K562 (cell line): ENCODE measurements around the gene LRPAP1. TPM values are rescaled to one million over a fixed set of nuclear protein-coding genes. Genes with fewer than 3 reads are reported as not detected.

Experiments
- ATAC-seq: fragments of 200-7000 bp; cut with Tn5 transposase; 3 replicates; pipeline ENCODE4 v1.9.1; 2020; ENCODE audit warnings: moderate library complexity
- BruUV-seq: library from RNA; stranded (reverse); fragments of 400-500 nt; replicated peaks from 2 replicates; lab custom pipeline; 2021; lab: Mats Ljungman, UMichigan
- CTCF ChIA-PET: fragments of 300-600 bp; formaldehyde crosslinking; extraction: SDS; loops from one replicate; lab custom pipeline; 2021; ENCODE audit warnings: low intra/inter-chr PET ratio; lab: Yijun Ruan, JAX
- POLR2A ChIA-PET: fragments of 300-600, 350-650 bp; sonication (Branson Sonifier 250); formaldehyde crosslinking; extraction: SDS; loops from one replicate; lab custom pipeline; 2021; ENCODE audit warnings: antibody characterized with exemption, inconsistent platforms; lab: Yijun Ruan, JAX
- DNase-seq, 4 experiments: peaks; one replicate each; pipeline versions ENCODE4 v3.0.0 to v3.0.0-alpha.2; 2011 to 2018; ENCODE audit warnings: low spot score in 3 of 4, mixed read lengths in 3 of 4; ENCODE audit errors: extremely low read depth in 1 of 4
- FAIRE-seq: peaks from 2 replicates; lab custom pipeline; 2011; peaks lifted over from hg19 to GRCh38; lab: Jason Lieb, UNC
- H2AFZ ChIP-seq: 2 replicates; pipeline ENCODE4 v1.6.0; 2011; ENCODE audit warnings: low read depth, low read length, control low read depth, inconsistent platforms
- H3K27ac ChIP-seq: fragments of 200-600 bp; 3 replicates; pipeline ENCODE4 v1.8.0; 2011; ENCODE audit warnings: low read depth, mild to moderate bottlenecking, control low read depth, inconsistent platforms, low read length, moderate library complexity, mixed read lengths; ENCODE audit errors: extremely low read depth
- H3K27me3 ChIP-seq, 2 experiments: fragments of 300-600 bp in 1 of 2; 2 replicates in 1 of 2; 3 replicates in 1 of 2; pipeline versions ENCODE4 v1.6.0 to v1.8.0; 2011; ENCODE audit warnings: inconsistent platforms in 2 of 2, low read length in 2 of 2, mild to moderate bottlenecking in 1 of 2, mixed read lengths in 1 of 2, moderate library complexity in 1 of 2; ENCODE audit not compliant: control insufficient read depth in 2 of 2, insufficient read depth in 2 of 2
- H3K36me3 ChIP-seq: fragments of 300-600 bp; 3 replicates; pipeline ENCODE4 v1.8.0; 2011; ENCODE audit warnings: mild to moderate bottlenecking, low read length, inconsistent platforms; ENCODE audit not compliant: control insufficient read depth, insufficient read depth
- H3K4me1 ChIP-seq, 2 experiments: fragments of 200-600 bp in 1 of 2; replicated peaks in 1 of 2; 2 replicates in 1 of 2; 3 replicates in 1 of 2; pipeline versions ENCODE4 v1.5.1 to v1.8.0; 2011; ENCODE audit warnings: inconsistent platforms in 2 of 2, low read length in 2 of 2, mild to moderate bottlenecking in 1 of 2, mixed read lengths in 1 of 2, moderate library complexity in 1 of 2; ENCODE audit not compliant: control insufficient read depth in 2 of 2, insufficient read depth in 2 of 2
- H3K4me2 ChIP-seq: 2 replicates; pipeline ENCODE4 v1.6.1; 2011; ENCODE audit warnings: low read length, control low read depth, inconsistent platforms, mixed read lengths; ENCODE audit not compliant: insufficient read depth
- H3K4me3 ChIP-seq: fragments of 200-600 bp; sonication (generic), shearing (Covaris generic); 2 replicates; pipeline ENCODE4 v1.5.1; 2016; ENCODE audit warnings: control low read depth, inconsistent platforms
- H3K79me2 ChIP-seq: fragments of 200-600 bp; 3 replicates; pipeline ENCODE4 v1.8.0; 2011; ENCODE audit warnings: low read length, inconsistent platforms; ENCODE audit not compliant: control insufficient read depth, insufficient read depth
- H3K9ac ChIP-seq, 2 experiments: 2 replicates each; pipeline versions ENCODE4 v1.6.0 to v1.6.1; 2011; ENCODE audit warnings: low read depth in 2 of 2, low read length in 2 of 2, control low read depth in 1 of 2, inconsistent platforms in 1 of 2, mild to moderate bottlenecking in 1 of 2, mixed read lengths in 1 of 2; ENCODE audit not compliant: insufficient read depth in 1 of 2
- H3K9me1 ChIP-seq: one replicate; pipeline ENCODE4 v1.6.0; 2011; ENCODE audit warnings: inconsistent platforms, mild to moderate bottlenecking, low read length, moderate library complexity; ENCODE audit not compliant: control insufficient read depth, insufficient read depth
- H3K9me3 ChIP-seq: replicated peaks from 2 replicates; pipeline ENCODE4 v1.5.1; 2011; ENCODE audit warnings: low read depth, low read length, inconsistent platforms; ENCODE audit not compliant: control insufficient read depth, insufficient read depth
- H4K20me1 ChIP-seq: replicated peaks from 2 replicates; pipeline ENCODE4 v1.6.1; 2011; ENCODE audit warnings: low read length, inconsistent platforms, mixed read lengths; ENCODE audit not compliant: control insufficient read depth, insufficient read depth
- ESRRA ChIP-seq: fragments of 450-650 bp; IDR thresholded peaks from 2 replicates; pipeline ENCODE4 v1.6.1; 2014; ENCODE audit warnings: low read depth, mild to moderate bottlenecking, moderate library complexity, borderline replicate concordance
- MEIS2 ChIP-seq: fragments of 450-650 bp; IDR thresholded peaks from 2 replicates; pipeline ENCODE4 v1.6.1; 2014; ENCODE audit warnings: mild to moderate bottlenecking; ENCODE audit not compliant: partially characterized antibody
- PTTG1 ChIP-seq: fragments of 450-650 bp; IDR thresholded peaks from 2 replicates; pipeline ENCODE4 v1.6.1; 2016; ENCODE audit warnings: low read depth, mild to moderate bottlenecking, missing genetic modification characterization, missing compliant biosample characterization
- SMARCE1 ChIP-seq: fragments of 450-650 bp; IDR thresholded peaks from 2 replicates; pipeline ENCODE4 v1.7.1; 2016; ENCODE audit warnings: mild to moderate bottlenecking
- SRSF3 ChIP-seq: fragments of 200-400 bp; formaldehyde crosslinking; IDR thresholded peaks from 2 replicates; pipeline ENCODE4 v1.6.1; 2016; ENCODE audit warnings: mild to moderate bottlenecking, low read length, moderate library complexity; ENCODE audit not compliant: insufficient read depth
- U2AF2 ChIP-seq: fragments of 200-400 bp; formaldehyde crosslinking; optimal IDR thresholded peaks from 2 replicates; pipeline ENCODE3; 2017; ENCODE audit warnings: low read depth, mild to moderate bottlenecking, low read length
- ZNF57 ChIP-seq: fragments of 450-650 bp; formaldehyde crosslinking; IDR thresholded peaks from 2 replicates; pipeline ENCODE4 v1.4.0; 2020; ENCODE audit warnings: mild to moderate bottlenecking, moderate library complexity
- WGBS: fragments of 100-300 bp; shearing (Covaris generic); methylation state at CpG from one replicate; pipeline ENCODE4 v1.1.6; 2016; ENCODE audit warnings: low coverage, mixed read lengths; ENCODE audit not compliant: insufficient coverage; ENCODE audit errors: missing lambda C conversion rate; 5-methylcytosine and 5-hydroxymethylcytosine counted together
- in situ Hi-C: fragments of 300-500 bp; cut with MboI; formaldehyde crosslinking; loops from 4 replicates; pipeline ENCODE4 v1.15.0; 2018; ENCODE audit warnings: inconsistent platforms, mixed read lengths
- intact Hi-C: fragments of 100-400 bp; cut with micrococcal nuclease; formaldehyde crosslinking; loops from 2 replicates; pipeline ENCODE4 v1.14.2; 2022
- polyA plus RNA-seq, 8 experiments: library from polyadenylated mRNA; depleted of rRNA in 4 of 8; stranded (reverse) in 5 of 8; unstranded in 3 of 8; fragments of >200 nt; fragmentation: Nextera tagmentation in 2 of 8; fragmentation: Illumina TruSeq in 1 of 8; extraction: Ambion mirVana in 2 of 8; extraction: Trizol in 1 of 8; gene quantifications; 2 replicates each; pipeline versions ENCODE4 v1.2.1 to v1.2.3, GENCODE V29; 2011 to 2014; ENCODE audit warnings: inconsistent platforms in 1 of 8, missing spikeins in 1 of 8
- total RNA-seq, 7 experiments: library from RNA; depleted of rRNA in 6 of 7; stranded (reverse); fragments of >200 nt in 6 of 7; fragmentation: Illumina TruSeq in 2 of 7; extraction: Trizol in 2 of 7; gene quantifications; 2 replicates each; pipeline versions ENCODE4 v1.2.1 to v1.2.3, GENCODE V29; 2011 to 2021; ENCODE audit warnings: low replicate concordance in 1 of 7
- TF ChIP-seq, protein P1 (sequence below): fragments of 250-450 bp; sonication (Bioruptor Pico); IDR thresholded peaks from 2 replicates; pipeline ENCODE4 v1.5.0; 2022; ENCODE audit warnings: mild to moderate bottlenecking
- TF ChIP-seq, protein P2 (sequence below): fragments of 450-650 bp; formaldehyde crosslinking; IDR thresholded peaks from 2 replicates; pipeline ENCODE4 v1.4.0; 2020; ENCODE audit warnings: mild to moderate bottlenecking, moderate library complexity
- TF ChIP-seq, protein P3 (sequence below): fragments of 250-450 bp; sonication (Bioruptor Pico); IDR thresholded peaks from 2 replicates; pipeline ENCODE4 v1.4.0; 2020; ENCODE audit warnings: mild to moderate bottlenecking, moderate library complexity, borderline replicate concordance

LRPAP1 gene
- total and polyA plus RNA-seq, 9 of the 15 experiments (the other 6 are each of a cell fraction or from before 2014, with no cell fraction given): 1.1 to 75.5 (median 41.8) TPM

DNA sequence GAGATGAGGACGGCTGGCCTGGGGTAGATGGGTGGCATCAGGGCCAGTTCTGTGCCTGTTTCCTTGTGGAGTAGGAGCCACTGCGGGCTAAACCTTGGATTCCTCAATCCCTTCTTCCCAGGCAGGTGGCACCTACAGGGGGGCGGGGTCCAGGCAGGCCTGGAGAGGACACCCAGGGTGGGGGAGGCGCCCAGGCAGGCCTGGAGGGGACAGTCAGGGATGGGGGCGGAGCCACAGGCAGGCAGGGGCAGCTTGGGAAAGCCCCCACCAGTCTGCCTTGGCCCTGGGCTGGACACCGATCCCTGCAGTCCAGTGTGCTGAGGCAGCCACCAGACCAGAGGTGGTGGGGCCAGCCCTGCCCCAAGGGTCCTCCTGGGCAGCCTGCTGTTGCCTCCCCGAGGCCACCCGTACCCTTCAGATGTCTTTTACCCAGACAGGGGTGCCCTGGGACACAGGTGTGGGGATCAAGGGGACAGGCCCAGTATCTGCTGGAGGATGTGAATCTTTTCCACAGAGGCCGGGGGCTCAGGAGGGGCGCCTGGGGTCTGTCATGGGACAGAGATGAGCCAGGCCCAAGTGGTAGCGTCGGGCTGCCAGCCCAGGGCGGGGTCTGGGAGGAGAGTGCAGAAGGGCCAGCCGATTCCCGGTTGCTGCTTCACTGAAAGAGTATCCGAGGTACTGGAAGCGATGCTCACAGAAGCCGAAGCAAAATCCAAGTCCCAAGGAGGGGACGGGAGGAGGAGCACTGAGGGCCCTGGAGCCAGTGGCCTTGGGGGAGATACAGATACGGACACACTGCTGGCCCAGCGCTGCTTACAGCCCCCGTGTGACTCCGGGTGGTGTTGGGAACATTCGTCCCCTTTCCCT lies 34.5 kb downstream of the LRPAP1 start (continued):
- TF ChIP-seq, protein P1, sequence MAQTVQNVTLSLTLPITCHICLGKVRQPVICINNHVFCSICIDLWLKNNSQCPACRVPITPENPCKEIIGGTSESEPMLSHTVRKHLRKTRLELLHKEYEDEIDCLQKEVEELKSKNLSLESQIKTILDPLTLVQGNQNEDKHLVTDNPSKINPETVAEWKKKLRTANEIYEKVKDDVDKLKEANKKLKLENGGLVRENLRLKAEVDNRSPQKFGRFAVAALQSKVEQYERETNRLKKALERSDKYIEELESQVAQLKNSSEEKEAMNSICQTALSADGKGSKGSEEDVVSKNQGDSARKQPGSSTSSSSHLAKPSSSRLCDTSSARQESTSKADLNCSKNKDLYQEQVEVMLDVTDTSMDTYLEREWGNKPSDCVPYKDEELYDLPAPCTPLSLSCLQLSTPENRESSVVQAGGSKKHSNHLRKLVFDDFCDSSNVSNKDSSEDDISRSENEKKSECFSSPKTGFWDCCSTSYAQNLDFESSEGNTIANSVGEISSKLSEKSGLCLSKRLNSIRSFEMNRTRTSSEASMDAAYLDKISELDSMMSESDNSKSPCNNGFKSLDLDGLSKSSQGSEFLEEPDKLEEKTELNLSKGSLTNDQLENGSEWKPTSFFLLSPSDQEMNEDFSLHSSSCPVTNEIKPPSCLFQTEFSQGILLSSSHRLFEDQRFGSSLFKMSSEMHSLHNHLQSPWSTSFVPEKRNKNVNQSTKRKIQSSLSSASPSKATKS: no peak

DNA sequence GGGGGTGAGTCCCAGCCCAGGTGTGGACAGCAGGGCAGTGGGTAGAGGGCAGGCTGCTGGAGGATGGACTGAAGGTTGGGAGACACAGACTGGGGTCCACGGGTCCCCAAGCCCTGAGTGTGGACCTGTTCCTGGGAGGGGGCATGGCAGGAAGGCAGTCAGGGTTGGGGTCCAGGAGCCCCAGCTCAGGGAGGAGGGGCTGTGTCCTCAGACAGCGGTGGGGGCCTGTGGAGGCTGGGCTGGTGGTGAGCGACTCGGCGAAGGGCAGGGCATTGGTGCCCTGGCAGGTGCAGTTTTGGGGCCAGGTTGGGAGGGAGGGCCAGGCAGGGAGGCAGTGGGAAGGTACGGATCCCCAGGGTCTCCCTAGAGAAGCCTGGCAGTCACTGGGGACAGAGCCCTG lies 35.1 kb downstream of the LRPAP1 start:
- no peak overlapping the region; a peak in 1 of 4 replicates for H3K9ac ChIP-seq
- no peaks in the 10 kb centered on the region for H3K36me3 ChIP-seq
- peaks cover 14 to 46% of the 10 kb centered on the region in 2 experiments for H3K27me3 ChIP-seq
- FAIRE-seq: no peak
- in situ Hi-C loops: no loop called here
- H3K9me3 ChIP-seq: no peaks in the 10 kb centered on the region
- no peak overlapping the region for H3K27ac ChIP-seq
- no peak for ATAC-seq
- H3K4me2 ChIP-seq: no peak overlapping the region
- no peak overlapping the region for H2AFZ ChIP-seq
- 17% methylated on average over 1 of the region's 6 CpGs for WGBS
- ChIA-PET CTCF (no interaction called here), POLR2A (no interaction called here)
- intact Hi-C loops: no loop called here
- H3K4me1 ChIP-seq: peaks cover 0 to 79% of the 10 kb centered on the region in 2 experiments; a peak in 2 of 5 replicates
- no peaks in the 10 kb centered on the region for H3K79me2 ChIP-seq
- no peaks in the 10 kb centered on the region for H3K9me1 ChIP-seq
- peaks cover 27% of the 10 kb centered on the region; the same call in 1 of the 2 replicates for H4K20me1 ChIP-seq
- no TSS peak for BruUV-seq
- no peak for DNase-seq
- H3K4me3 ChIP-seq: no peak overlapping the region
- TF ChIP-seq U2AF2: no peak
- TF ChIP-seq SRSF3: no peak
- no peak for TF ChIP-seq PTTG1 (tag)
- no peak for TF ChIP-seq ESRRA
- TF ChIP-seq SMARCE1: no peak
- TF ChIP-seq MEIS2: no peak
- no peak for TF ChIP-seq ZNF57 (CRISPR knock-in tag)
- TF ChIP-seq, protein P2, sequence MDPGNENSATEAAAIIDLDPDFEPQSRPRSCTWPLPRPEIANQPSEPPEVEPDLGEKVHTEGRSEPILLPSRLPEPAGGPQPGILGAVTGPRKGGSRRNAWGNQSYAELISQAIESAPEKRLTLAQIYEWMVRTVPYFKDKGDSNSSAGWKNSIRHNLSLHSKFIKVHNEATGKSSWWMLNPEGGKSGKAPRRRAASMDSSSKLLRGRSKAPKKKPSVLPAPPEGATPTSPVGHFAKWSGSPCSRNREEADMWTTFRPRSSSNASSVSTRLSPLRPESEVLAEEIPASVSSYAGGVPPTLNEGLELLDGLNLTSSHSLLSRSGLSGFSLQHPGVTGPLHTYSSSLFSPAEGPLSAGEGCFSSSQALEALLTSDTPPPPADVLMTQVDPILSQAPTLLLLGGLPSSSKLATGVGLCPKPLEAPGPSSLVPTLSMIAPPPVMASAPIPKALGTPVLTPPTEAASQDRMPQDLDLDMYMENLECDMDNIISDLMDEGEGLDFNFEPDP: no peak
- TF ChIP-seq, protein P3, sequence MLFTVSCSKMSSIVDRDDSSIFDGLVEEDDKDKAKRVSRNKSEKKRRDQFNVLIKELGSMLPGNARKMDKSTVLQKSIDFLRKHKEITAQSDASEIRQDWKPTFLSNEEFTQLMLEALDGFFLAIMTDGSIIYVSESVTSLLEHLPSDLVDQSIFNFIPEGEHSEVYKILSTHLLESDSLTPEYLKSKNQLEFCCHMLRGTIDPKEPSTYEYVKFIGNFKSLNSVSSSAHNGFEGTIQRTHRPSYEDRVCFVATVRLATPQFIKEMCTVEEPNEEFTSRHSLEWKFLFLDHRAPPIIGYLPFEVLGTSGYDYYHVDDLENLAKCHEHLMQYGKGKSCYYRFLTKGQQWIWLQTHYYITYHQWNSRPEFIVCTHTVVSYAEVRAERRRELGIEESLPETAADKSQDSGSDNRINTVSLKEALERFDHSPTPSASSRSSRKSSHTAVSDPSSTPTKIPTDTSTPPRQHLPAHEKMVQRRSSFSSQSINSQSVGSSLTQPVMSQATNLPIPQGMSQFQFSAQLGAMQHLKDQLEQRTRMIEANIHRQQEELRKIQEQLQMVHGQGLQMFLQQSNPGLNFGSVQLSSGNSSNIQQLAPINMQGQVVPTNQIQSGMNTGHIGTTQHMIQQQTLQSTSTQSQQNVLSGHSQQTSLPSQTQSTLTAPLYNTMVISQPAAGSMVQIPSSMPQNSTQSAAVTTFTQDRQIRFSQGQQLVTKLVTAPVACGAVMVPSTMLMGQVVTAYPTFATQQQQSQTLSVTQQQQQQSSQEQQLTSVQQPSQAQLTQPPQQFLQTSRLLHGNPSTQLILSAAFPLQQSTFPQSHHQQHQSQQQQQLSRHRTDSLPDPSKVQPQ (CRISPR knock-in tag): no peak
